Measurements from ENCODE around the gene POLRMT. TPM values are rescaled to one million over a fixed set of nuclear protein-coding genes. Genes with fewer than 3 reads are reported as not detected.
A peak's percentile ranks its signal among the peaks of the same experiment; 100 is the strongest.

The POLRMT gene
- total RNA-seq, 1 donor from 2014 or later = 14.1 TPM

DNA sequence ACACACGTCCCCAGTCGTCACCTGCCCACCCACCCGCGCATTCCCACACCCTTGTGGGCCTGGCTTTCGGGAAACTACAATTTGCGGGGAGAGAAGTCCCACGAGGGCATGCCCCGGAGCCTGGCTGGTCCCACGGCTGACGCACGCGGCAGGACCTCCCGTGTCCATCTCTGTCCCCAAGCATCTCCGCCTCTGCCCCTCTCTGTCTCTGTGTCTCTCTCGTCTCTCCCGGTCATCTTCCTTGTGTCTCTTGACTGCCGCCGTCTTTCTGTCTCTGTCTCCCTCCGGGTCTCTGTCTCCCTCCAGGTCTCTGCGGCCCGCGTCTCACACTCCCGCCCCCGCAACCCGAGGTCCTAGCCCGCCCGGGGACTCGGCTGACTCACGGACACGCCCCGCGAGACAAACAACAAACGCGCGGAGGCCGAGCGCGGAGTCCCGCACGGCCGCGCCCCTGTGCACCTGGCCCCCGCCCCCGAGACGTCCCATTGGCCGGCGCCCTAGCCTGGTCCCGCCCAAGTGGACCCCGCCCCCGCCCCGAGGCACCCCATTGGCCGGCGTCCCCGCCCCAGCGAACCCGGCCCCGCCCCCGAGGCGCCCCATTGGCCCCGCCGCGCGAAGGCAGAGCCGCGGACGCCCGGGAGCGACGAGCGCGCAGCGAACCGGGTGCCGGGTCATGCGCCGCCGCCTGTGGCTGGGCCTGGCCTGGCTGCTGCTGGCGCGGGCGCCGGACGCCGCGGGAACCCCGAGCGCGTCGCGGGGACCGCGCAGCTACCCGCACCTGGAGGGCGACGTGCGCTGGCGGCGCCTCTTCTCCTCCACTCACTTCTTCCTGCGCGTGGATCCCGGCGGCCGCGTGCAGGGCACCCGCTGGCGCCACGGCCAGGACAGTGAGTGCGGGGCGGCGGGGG, 6.2 kb upstream of the POLRMT start, which contains the start of gene FGF22:
FGF22 (plus strand) TSS at position 627 of the 908 bp plus-strand sequence; CDS start at position 674, 47 bp downstream.
- Histone ChIP-seq H2AFZ (replicated peaks) (peak within 1 kb of the TSS; percentile 11), H3K4me2 (peak within 1 kb of the TSS; percentile 81), H3K9me3 (ENCODE audit: low read depth) (no peaks in the 10 kb centered on the region), H3K79me2 (ENCODE audit: low read depth) (no peaks in the 10 kb centered on the region), H3K36me3 (no peaks in the 10 kb centered on the region), H3F3A (ENCODE audit: low read depth) (peaks cover 18% of the 10 kb centered on the region), H3K9ac (no peak within 1 kb of the TSS), H3K4me3 (peak within 1 kb of the TSS; percentile 54), H3K27me3 (peaks cover 39% of the 10 kb centered on the region), H3K4me1 (no peaks in the 10 kb centered on the region), H3K27ac (no peak within 1 kb of the TSS), H4K20me1 (ENCODE audit: low read depth) (peaks cover 20% of the 10 kb centered on the region)
- Mint-ChIP-seq H3K27ac (no peak within 1 kb of the TSS), H3K4me3 (peak within 1 kb of the TSS; percentile 77), H3K4me1 (peaks cover 4% of the 10 kb centered on the region), H3K27me3 (ENCODE audit: insufficient read depth, low read depth) (peaks cover 9% of the 10 kb centered on the region), H3K9me3 (no peaks in the 10 kb centered on the region), H3K36me3 (no peaks in the 10 kb centered on the region)
- peak; percentile 96 for DNase-seq (ENCODE audit: low spot score)
- TF ChIP-seq EZH2 (IDR thresholded peaks at IDR 0.05) (peak; percentile 55), EZH2phosphoT487 (IDR thresholded peaks at IDR 0.05) (peak; percentile 30)
- TF ChIP-seq, protein P1, sequence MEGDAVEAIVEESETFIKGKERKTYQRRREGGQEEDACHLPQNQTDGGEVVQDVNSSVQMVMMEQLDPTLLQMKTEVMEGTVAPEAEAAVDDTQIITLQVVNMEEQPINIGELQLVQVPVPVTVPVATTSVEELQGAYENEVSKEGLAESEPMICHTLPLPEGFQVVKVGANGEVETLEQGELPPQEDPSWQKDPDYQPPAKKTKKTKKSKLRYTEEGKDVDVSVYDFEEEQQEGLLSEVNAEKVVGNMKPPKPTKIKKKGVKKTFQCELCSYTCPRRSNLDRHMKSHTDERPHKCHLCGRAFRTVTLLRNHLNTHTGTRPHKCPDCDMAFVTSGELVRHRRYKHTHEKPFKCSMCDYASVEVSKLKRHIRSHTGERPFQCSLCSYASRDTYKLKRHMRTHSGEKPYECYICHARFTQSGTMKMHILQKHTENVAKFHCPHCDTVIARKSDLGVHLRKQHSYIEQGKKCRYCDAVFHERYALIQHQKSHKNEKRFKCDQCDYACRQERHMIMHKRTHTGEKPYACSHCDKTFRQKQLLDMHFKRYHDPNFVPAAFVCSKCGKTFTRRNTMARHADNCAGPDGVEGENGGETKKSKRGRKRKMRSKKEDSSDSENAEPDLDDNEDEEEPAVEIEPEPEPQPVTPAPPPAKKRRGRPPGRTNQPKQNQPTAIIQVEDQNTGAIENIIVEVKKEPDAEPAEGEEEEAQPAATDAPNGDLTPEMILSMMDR (IDR thresholded peaks at IDR 0.05) = no peak

DNA sequence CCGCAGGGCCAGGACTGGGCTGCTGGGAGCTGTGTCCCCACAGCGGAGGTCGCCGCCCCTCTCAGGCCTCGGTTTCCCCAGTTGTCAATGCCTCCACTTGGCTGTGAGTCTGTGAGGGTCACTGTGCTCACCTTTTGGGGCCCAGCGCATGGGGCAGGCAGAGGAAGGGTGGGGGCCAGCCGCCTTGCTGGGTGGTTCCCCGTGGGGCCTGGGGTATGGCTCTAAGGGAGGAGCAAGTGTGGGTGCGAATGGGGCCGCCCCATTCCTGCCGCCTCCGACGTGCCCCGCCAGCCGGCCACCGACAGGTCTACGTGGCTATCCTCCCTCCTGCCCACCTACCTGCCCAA, 5.5 kb upstream of the POLRMT start:
- no peaks in the 10 kb centered on the region for H3K36me3 Mint-ChIP-seq
- no peak overlapping the region for H3K27ac Mint-ChIP-seq
- H4K20me1 ChIP-seq (ENCODE audit: low read depth) = peaks cover 26% of the 10 kb centered on the region
- H2AFZ ChIP-seq (replicated peaks) = peak overlapping the region; percentile 11
- TF ChIP-seq EZH2 (IDR thresholded peaks at IDR 0.05) (no peak), EZH2phosphoT487 (IDR thresholded peaks at IDR 0.05) (no peak)
- TF ChIP-seq, protein P1 (IDR thresholded peaks at IDR 0.05) = no peak
- peaks cover 5% of the 10 kb centered on the region for H3K79me2 ChIP-seq (ENCODE audit: low read depth)
- H3K4me2 ChIP-seq = peak overlapping the region; percentile 67
- H3K9me3 ChIP-seq (ENCODE audit: low read depth) = no peaks in the 10 kb centered on the region
- no peak overlapping the region for H3K9ac ChIP-seq
- H3K27me3 Mint-ChIP-seq (ENCODE audit: insufficient read depth, low read depth) = peaks cover 9% of the 10 kb centered on the region
- peaks cover 9% of the 10 kb centered on the region for H3K4me1 Mint-ChIP-seq
- H3K4me3 Mint-ChIP-seq = peak overlapping the region; percentile 77
- peak overlapping the region; percentile 47 for H3K4me3 ChIP-seq
- H3K9me3 Mint-ChIP-seq = no peaks in the 10 kb centered on the region
- H3K36me3 ChIP-seq = no peaks in the 10 kb centered on the region
- H3K4me1 ChIP-seq = peaks cover 5% of the 10 kb centered on the region
- peaks cover 39% of the 10 kb centered on the region for H3K27me3 ChIP-seq
- DNase-seq (ENCODE audit: low spot score) = no peak
- H3K27ac ChIP-seq = no peak overlapping the region
- H3F3A ChIP-seq (ENCODE audit: low read depth) = peaks cover 18% of the 10 kb centered on the region

GRCh38 chr19:634975-635652, 1.8 kb upstream of the POLRMT start:
- Histone ChIP-seq H3K4me2 (no peak overlapping the region), H4K20me1 (ENCODE audit: low read depth) (peaks cover 40% of the 10 kb centered on the region), H3F3A (ENCODE audit: low read depth) (peaks cover 18% of the 10 kb centered on the region), H3K27ac (no peak overlapping the region), H3K27me3 (peaks cover 35% of the 10 kb centered on the region), H3K36me3 (no peaks in the 10 kb centered on the region), H3K79me2 (ENCODE audit: low read depth) (peaks cover 28% of the 10 kb centered on the region), H2AFZ (replicated peaks) (no peak overlapping the region), H3K9ac (no peak overlapping the region), H3K4me3 (no peak overlapping the region), H3K4me1 (peaks cover 5% of the 10 kb centered on the region), H3K9me3 (ENCODE audit: low read depth) (no peaks in the 10 kb centered on the region)
- no peak overlapping the region for H3K27ac Mint-ChIP-seq
- H3K9me3 Mint-ChIP-seq = no peaks in the 10 kb centered on the region
- peaks cover 18% of the 10 kb centered on the region for H3K4me1 Mint-ChIP-seq
- peak overlapping the region; percentile 33 for H3K4me3 Mint-ChIP-seq
- H3K27me3 Mint-ChIP-seq (ENCODE audit: insufficient read depth, low read depth) = peaks cover 10% of the 10 kb centered on the region
- DNase-seq (ENCODE audit: low spot score) = no peak
- TF ChIP-seq EZH2 (IDR thresholded peaks at IDR 0.05) (no peak), EZH2phosphoT487 (IDR thresholded peaks at IDR 0.05) (no peak)
- TF ChIP-seq, protein P1 (IDR thresholded peaks at IDR 0.05) = no peak
- H3K36me3 Mint-ChIP-seq = no peaks in the 10 kb centered on the region

Data from neural progenitor cell (in vitro differentiated cells).